DOHH2 (cell line): ENCODE results near the gene CCP110.

Experiments
- CTCF ChIP-seq: fragments of 200-600 bp; sonication (generic); IDR thresholded peaks from one replicate; pipeline ENCODE4 v1.5.1; 2014; ENCODE audit warnings: antibody characterized with exemption, mild to moderate bottlenecking, low read depth, low read length; ENCODE audit not compliant: poor library complexity, severe bottlenecking
- EZH2phosphoT487 ChIP-seq: fragments of 200-600 bp; sonication (generic); IDR thresholded peaks from 2 replicates; pipeline ENCODE4 v1.6.1; 2017; ENCODE audit warnings: borderline replicate concordance, mild to moderate bottlenecking, antibody characterized with exemption, low read length, moderate library complexity, mixed read lengths

DNA sequence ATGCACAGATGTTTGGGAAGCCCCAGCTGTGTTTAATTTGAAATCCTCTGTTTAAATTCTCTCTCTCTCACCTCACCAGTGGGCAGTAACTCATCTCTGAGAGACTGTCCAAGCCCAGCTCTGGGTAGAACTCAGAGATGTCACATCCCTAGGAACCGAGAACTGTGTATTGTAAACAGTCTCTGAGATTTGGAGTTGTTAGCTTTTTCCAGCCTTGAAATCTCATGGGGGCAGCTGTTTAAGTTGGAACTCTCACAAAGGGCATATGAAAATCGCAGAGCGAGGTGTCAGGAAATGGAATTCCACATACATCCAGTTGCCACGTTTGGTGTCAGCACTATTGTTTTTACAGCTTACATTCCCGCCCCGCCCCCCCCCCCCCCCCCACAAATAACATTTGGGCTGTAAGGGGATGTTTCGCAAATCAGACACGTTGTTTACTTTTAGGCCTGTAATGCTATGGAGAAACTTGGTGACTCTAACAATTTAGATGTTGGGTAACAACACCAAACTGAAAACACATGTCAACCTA is 66.1 kb downstream of the CCP110 start:
- TF ChIP-seq CTCF, result no peak
- TF ChIP-seq EZH2phosphoT487, result no peak
